ENCODE results near the gene PMPCA.

PMPCA gene

DNA sequence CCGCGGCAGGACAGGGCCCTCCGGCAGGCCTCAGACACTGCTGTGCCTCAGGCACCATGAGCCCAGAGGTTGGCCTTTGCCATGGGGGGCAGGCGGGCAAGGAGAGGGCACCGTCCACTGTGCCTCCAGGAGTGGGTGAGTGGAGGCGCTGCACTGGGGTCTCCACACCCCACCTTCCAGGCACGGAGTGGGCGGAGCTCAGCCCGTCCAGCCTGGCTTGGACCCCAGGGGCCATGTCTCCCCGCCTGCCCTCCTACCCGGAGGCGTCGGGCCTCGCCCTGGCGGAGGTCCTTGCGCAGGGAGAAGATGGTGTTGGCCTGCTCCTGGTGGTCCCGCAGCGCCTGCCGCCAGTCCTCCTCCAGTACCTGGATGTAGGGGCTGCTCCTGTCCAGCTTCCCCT, 40.4 kb upstream of the PMPCA start:
- no peak overlapping the region for H3K27ac Mint-ChIP-seq
- no peaks in the 10 kb centered on the region for H3K27me3 Mint-ChIP-seq
- H3K4me3 Mint-ChIP-seq: no peak overlapping the region
- H3K36me3 Mint-ChIP-seq: no peaks in the 10 kb centered on the region
- H3K4me1 Mint-ChIP-seq (ENCODE audit: low read depth): peaks cover 10% of the 10 kb centered on the region
- H3K9me3 Mint-ChIP-seq (ENCODE audit: low read depth): no peaks in the 10 kb centered on the region

DNA sequence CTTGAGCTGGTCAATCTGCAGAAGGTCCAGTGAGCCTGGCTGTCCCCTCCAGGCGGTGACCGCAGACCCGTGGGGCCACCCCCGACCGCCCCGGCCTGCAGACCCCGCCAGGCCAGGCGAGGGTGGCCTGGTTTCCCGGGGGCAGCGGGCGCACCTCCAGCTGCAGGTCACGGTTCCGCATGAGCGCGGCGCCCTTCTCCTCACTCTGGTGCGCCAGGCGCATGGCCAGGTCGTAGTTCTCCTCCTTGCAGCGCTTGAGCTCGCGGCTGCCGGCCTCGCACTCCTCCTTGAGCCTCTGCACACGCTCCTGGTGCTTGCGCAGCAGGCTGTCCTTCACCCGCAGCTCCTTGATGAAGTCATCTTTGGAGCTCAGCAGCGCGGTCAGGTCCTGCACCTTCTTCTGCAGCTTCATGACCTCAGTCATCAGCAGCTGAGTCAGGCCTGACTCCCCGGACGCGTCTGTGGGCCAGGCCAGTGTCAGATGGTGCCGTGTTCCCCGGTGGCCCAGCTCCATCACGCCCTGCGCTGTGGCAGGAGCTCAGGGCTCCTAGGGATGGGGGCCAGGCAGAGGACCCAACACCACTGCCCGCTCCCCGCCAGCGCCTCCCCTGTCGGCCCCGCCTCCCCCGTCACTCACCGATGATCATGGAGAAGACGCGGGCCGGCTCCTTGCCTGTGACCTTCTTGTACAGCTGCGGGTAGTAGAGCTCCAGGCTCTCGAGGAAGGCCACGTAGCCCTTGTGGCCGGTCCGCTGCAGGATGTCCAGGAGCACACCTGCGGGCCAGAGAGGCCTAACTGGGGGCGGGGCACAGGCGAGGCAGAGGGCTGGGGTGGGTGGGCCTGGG, 39.5 kb upstream of the PMPCA start:
- H3K27me3 Mint-ChIP-seq: no peaks in the 10 kb centered on the region
- H3K4me3 Mint-ChIP-seq: no peak overlapping the region
- no peaks in the 10 kb centered on the region for H3K9me3 Mint-ChIP-seq (ENCODE audit: low read depth)
- H3K36me3 Mint-ChIP-seq: no peaks in the 10 kb centered on the region
- H3K4me1 Mint-ChIP-seq (ENCODE audit: low read depth): peaks cover 8% of the 10 kb centered on the region
- H3K27ac Mint-ChIP-seq: no peak overlapping the region

DNA sequence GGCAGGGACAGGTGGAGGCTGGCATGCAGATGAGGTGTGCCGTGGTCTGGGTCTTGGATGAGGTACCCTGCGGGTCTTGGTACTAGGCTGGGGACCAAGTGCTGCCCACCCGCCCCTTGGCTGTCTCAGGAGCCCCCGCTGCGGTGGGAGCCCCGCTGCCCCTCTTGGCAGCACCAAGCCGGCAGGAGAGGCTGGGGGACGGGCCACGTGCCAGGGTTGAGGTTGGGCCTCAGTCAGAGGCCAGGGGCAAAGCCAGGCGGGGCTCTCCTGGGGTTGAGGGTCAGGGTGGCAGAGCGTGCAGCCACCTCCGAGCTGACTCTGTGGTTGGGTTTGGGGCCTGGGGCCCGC, 39.0 kb upstream of the PMPCA start:
- no peak overlapping the region for H3K27ac Mint-ChIP-seq
- no peak overlapping the region for H3K4me3 Mint-ChIP-seq
- peaks cover 8% of the 10 kb centered on the region for H3K4me1 Mint-ChIP-seq (ENCODE audit: low read depth)
- no peaks in the 10 kb centered on the region for H3K36me3 Mint-ChIP-seq
- no peaks in the 10 kb centered on the region for H3K27me3 Mint-ChIP-seq
- no peaks in the 10 kb centered on the region for H3K9me3 Mint-ChIP-seq (ENCODE audit: low read depth)

DNA sequence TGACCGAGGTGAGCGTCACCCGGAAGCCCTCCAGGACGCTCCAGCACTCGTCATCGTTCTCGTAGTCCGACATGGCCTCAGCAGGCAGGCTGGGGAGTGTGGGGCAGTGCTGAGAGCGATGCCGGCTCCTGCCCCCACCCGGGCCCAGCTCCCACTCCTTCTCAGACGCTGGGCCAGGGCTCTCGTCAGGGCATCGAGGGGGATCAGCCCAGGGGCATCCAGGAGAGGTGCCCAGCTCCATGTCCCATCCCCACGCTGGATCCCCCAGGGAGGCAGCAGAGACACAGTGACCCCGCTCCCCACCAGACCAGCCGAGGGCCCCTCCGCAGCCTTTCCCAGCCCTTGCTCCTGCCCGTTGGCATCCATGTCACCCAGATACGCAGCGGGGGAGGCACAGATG, 38.5 kb upstream of the PMPCA start:
- Mint-ChIP-seq H3K27me3 (no peaks in the 10 kb centered on the region), H3K27ac (no peak overlapping the region), H3K4me3 (no peak overlapping the region), H3K9me3 (ENCODE audit: low read depth) (no peaks in the 10 kb centered on the region), H3K4me1 (ENCODE audit: low read depth) (peaks cover 8% of the 10 kb centered on the region), H3K36me3 (no peaks in the 10 kb centered on the region)

DNA sequence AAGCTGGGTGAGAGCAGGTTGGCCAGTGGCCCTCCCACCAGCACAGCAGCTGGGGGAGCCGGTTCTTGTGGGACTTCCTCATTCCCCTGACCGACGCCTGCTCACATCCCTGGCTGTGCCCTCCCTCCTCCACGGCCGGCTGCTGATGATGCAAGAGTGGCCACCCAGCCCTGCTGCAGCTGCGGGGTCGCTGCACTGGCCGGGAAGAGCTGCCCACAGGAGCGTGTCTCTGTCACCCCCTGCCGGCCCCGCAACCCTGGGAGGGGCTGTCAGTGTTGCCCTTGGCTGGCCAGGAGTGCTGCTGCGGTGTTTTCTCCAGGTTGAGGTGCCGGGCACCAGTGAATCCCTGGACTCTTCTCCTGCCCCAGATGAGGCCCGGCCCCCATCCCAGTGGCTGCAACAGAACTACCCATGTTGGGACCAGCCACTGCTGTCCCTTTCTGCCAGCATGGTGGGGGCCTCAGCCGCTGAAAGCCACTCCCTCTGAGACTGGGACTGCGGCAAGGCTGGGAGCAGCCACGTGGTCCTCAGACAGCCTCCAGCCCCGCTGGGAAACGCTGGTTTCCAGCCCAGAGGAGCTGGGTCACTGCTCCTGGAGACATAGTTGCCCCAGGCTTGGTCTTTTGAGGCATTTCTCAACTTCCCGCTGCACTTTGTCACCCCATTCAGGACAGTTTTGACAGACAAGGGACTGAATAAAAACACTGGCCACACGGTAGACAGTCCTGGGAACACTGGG, 37.7 kb upstream of the PMPCA start:
- H3K27ac Mint-ChIP-seq: no peak overlapping the region
- H3K9me3 Mint-ChIP-seq (ENCODE audit: low read depth): no peaks in the 10 kb centered on the region
- no peaks in the 10 kb centered on the region for H3K27me3 Mint-ChIP-seq
- H3K4me3 Mint-ChIP-seq: peak overlapping the region; percentile 38
- peaks cover 8% of the 10 kb centered on the region for H3K4me1 Mint-ChIP-seq (ENCODE audit: low read depth)
- no peaks in the 10 kb centered on the region for H3K36me3 Mint-ChIP-seq

DNA sequence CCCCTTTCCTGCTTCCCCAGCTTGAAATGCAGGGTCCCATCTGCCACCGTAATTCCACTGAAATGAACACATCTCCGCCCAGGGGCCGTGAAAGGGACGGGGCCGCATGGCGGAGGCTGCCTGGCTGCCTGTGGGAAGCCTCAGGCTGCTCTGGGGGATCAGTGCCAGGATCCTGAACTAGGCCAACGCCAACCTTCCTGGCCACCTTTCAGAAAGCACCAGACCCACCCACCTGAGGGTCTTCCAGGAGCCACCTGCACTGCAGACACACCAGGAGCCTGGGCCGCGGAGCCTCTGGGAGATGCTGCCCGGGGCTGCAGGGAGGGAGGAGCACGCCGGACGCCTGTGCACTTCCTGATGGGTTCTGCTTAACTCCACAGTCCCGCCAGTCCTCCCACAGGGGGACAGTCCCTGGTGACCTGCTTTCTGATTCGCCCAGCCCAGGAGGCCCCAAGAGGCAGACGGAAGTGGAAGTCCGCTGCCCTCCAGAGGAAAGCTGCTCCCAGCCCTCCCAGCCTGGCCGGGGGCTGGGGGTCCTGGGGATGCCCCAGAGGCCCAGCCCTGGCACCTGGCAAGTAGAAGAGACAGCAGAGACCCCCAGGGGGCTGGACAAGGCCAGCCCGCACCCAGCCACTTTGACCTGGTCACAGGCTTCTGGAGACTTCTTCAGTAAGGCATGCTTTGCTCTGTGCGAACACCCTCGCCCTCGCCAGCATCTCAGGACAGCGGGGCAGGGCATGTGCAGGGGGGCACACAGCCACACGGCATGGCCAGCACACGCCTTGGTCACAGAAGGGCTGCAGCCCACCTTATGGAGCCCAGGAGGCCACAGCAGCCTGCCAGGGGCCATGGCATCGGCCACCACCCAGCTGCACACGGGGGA, 36.9 kb upstream of the PMPCA start, which contains the start of gene CARD9:
TSS of gene CARD9 (minus strand) at position 370 of the 883 bp plus-strand sequence. CDS start 1,591 bp downstream, outside the sequence.
- no peaks in the 10 kb centered on the region for H3K9me3 Mint-ChIP-seq (ENCODE audit: low read depth)
- no peaks in the 10 kb centered on the region for H3K27me3 Mint-ChIP-seq
- H3K36me3 Mint-ChIP-seq: no peaks in the 10 kb centered on the region
- H3K4me1 Mint-ChIP-seq (ENCODE audit: low read depth): peaks cover 8% of the 10 kb centered on the region
- peak within 1 kb of the TSS; percentile 38 for H3K4me3 Mint-ChIP-seq
- no peak within 1 kb of the TSS for H3K27ac Mint-ChIP-seq

DNA sequence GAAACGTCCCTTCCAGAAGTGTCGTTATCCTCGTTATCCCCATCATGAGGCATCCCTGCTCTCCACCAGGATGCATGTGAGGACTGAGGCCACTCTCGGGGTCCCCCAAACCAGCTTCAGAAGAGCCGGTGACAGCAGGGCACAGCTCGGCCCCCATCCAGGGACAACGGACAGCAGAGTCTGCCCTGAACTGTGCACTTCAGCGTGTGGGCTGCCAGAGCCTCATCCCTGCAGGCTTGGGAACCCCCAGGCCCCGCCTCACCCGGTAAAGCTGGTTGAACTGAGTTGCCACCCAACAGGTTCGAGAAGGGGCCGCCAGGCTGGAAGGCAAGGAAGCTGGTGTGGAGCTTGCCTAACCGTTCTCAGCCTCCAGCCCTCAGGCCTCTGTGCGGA, 36.3 kb upstream of the PMPCA start:
- no peak overlapping the region for H3K4me3 Mint-ChIP-seq
- no peaks in the 10 kb centered on the region for H3K27me3 Mint-ChIP-seq
- H3K27ac Mint-ChIP-seq: no peak overlapping the region
- peaks cover 8% of the 10 kb centered on the region for H3K4me1 Mint-ChIP-seq (ENCODE audit: low read depth)
- no peaks in the 10 kb centered on the region for H3K9me3 Mint-ChIP-seq (ENCODE audit: low read depth)
- no peaks in the 10 kb centered on the region for H3K36me3 Mint-ChIP-seq

DNA sequence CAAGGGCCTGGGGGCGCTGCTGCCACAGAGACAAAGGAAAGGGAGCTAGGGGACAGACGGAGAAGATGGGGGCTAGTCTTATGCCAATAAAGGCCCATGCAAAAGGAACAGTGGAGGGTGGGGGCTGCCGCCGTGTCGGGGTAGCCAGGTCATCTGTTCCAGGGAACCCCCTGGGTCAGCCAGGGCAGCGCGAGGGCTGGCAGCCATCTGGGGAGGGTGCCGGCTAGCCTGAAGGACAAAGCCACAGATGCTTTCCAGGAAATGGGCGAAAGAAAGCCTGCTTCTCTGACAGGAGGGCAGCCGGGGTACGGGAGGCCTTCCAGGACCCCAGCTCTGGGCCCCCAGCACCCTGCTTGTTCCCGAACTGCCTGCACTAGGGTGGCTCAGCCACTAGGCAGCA, 35.4 kb upstream of the PMPCA start:
- no peak overlapping the region for H3K4me3 Mint-ChIP-seq
- no peaks in the 10 kb centered on the region for H3K36me3 Mint-ChIP-seq
- peaks cover 8% of the 10 kb centered on the region for H3K4me1 Mint-ChIP-seq (ENCODE audit: low read depth)
- no peak overlapping the region for H3K27ac Mint-ChIP-seq
- no peaks in the 10 kb centered on the region for H3K27me3 Mint-ChIP-seq
- H3K9me3 Mint-ChIP-seq (ENCODE audit: low read depth): no peaks in the 10 kb centered on the region

DNA sequence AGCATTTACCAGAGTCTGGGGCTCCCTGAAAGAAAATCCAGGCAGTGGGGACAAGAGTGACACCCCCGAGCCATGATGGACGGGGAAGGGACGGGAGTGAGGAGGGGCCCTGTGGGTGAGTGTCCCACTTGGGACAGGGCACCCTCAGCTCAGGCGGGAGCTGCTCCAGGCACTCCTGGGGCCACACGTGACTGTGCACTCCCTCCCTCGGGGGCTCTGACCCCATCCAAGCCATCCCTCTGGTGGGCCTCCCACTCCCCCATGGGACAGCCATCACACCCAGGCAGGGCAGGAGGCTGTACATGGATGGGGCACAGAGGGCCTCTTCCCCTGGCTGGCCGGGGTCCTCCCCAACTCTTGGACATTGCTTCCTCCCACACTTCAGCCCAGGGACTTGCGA, 34.0 kb upstream of the PMPCA start:
- H3K27ac Mint-ChIP-seq: no peak overlapping the region
- H3K36me3 Mint-ChIP-seq: no peaks in the 10 kb centered on the region
- no peaks in the 10 kb centered on the region for H3K27me3 Mint-ChIP-seq
- no peak overlapping the region for H3K4me3 Mint-ChIP-seq
- H3K9me3 Mint-ChIP-seq (ENCODE audit: low read depth): no peaks in the 10 kb centered on the region
- H3K4me1 Mint-ChIP-seq (ENCODE audit: low read depth): peaks cover 8% of the 10 kb centered on the region

DNA sequence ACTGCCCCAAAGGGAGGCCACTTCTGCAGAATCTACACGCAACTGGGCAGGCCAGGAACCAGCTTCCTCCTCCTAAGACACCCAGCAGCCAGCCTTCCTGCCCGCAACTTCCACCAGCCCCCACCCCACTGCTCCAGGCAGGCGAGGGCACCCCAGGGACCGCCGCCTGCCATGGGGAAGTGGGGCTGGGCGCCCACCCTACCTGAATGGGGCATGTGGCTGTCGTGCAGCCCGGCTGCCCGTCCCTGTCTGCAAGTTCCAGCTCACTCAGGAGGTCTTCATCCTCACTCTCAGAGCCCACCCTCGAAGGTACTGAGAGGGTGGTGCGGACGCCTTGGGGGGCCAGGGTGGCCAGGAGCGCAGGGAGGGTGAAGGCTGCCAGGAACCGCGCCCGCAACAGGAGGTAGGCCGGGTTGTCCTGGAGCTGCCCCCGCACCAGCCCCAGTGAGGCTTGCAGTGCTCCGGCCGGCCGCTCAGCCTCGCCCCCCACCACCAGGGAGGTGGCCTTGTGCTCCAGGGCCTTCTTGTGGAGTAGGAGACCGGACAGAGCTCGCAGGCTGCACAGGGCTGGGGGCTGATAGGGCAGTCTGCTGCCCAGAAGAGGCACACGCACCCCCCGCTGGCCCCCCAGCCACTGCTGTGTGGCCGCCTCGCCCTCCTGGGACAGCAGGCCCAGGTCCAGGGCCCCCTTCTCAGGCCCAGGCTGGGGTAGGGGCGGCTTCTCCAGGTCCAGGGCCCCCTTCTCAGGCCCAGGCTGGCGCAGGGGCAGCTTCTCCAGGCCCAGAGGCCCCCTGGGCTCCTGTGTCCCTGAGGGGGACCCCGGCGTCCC, 32.9 kb upstream of the PMPCA start:
- Mint-ChIP-seq H3K36me3 (no peaks in the 10 kb centered on the region), H3K27me3 (no peaks in the 10 kb centered on the region), H3K4me1 (ENCODE audit: low read depth) (peaks cover 8% of the 10 kb centered on the region), H3K4me3 (no peak overlapping the region), H3K27ac (no peak overlapping the region), H3K9me3 (ENCODE audit: low read depth) (no peaks in the 10 kb centered on the region)

DNA sequence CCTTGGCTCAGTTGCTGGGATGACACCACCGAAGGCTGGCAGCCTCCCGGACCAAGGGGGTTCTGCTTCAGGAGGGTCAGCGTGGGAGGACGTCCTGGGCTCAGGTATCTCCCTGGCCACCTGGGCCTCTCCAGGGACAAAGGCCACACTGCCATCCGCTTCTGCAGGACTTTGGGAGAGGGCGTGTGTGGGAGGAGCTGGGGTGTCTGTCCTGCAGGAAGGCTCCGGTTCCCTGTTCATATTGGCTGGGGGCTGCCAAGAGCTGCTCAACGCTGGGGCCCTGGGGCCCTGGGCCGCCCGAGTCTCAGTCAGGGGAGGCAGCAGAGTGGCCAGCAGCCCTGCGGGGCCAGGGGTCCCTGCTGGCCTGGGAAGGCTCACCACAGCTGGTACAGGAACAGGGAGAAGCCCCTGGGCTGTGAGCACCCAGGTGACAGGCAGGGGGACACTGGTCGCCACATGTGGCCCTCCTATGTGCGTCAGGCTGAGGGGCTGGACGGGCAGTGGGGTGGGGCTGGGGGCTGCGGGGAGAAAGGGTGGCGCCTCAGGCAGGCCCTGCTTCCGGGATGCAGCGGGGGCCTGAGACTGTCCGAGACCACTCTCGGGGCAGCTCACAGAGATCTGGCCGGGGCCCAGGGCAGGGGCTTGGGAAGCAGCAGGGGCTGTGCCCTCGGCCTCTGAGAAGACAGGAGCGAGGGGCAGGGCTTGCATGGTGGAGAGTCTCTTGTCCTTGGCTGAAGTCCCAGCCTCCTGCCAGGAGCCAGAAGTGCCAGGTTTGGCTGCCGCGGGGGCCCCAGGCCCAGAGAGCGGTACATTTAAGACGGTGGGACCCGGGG, 32.1 kb upstream of the PMPCA start:
- Mint-ChIP-seq H3K4me3 (no peak overlapping the region), H3K36me3 (no peaks in the 10 kb centered on the region), H3K4me1 (ENCODE audit: low read depth) (peaks cover 4% of the 10 kb centered on the region), H3K9me3 (ENCODE audit: low read depth) (no peaks in the 10 kb centered on the region), H3K27me3 (no peaks in the 10 kb centered on the region), H3K27ac (no peak overlapping the region)

DNA sequence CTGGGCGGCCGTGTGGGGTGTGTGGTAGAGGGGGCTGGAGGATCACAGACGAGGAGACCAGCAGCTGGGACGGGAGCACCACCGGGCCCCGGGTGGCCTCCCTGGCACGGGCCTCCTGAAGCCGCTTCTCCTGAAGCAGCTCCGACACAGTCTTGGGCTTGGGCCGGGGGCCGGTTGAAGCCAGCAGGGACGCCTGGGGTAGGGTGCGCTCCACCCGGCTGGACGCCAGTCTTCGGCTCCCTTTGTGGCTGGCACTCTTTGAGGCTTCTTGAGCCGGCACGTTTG, 31.5 kb upstream of the PMPCA start:
- Mint-ChIP-seq H3K27me3 (no peaks in the 10 kb centered on the region), H3K4me3 (no peak overlapping the region), H3K9me3 (ENCODE audit: low read depth) (no peaks in the 10 kb centered on the region), H3K36me3 (peaks cover 2% of the 10 kb centered on the region), H3K27ac (no peak overlapping the region), H3K4me1 (ENCODE audit: low read depth) (peaks cover 4% of the 10 kb centered on the region)

DNA sequence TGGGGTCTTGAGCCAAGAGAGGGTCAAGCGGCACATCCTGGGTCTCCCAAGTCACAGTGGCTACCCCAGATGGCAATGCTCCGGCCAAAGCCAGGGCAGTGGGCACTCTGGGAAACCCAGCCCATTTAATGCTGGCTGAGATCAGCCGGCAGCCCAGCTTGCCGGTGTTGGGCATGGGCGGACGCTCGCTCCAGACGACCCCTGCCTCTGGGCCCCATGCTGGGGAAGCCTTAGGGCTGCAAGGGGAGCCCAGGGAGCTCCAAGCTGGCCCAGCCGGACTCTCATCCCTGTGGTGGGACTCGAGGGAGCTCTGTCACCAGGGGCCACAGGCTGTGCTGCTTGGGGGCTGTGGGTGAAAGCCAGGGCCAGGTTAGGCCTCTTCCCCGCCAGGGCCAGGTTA, 31.1 kb upstream of the PMPCA start:
- H3K4me3 Mint-ChIP-seq: no peak overlapping the region
- peaks cover 3% of the 10 kb centered on the region for H3K4me1 Mint-ChIP-seq (ENCODE audit: low read depth)
- H3K27me3 Mint-ChIP-seq: no peaks in the 10 kb centered on the region
- H3K27ac Mint-ChIP-seq: no peak overlapping the region
- H3K36me3 Mint-ChIP-seq: peaks cover 2% of the 10 kb centered on the region
- no peaks in the 10 kb centered on the region for H3K9me3 Mint-ChIP-seq (ENCODE audit: low read depth)

DNA sequence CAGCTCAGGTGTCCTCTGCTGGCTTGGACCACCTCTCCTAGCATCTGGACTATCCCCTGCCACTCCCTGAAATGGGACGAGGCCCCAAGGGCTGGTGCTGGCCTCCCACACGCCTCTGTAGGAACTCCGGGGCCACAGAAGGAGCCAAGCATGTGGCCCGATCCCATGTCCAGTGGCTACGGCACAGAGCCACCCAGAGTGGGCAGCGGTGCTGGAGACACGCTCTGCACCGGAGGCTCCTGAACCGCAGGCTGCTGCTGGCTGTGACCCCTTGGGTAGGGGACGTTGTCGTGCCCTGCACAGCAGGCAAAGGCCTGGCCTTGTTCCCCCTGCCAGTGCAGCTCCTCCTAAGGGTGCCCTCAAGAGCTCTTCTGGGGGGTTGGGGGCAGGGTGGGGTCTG, 30.6 kb upstream of the PMPCA start:
- Mint-ChIP-seq H3K4me1 (ENCODE audit: low read depth) (peaks cover 4% of the 10 kb centered on the region), H3K27ac (no peak overlapping the region), H3K4me3 (no peak overlapping the region), H3K9me3 (ENCODE audit: low read depth) (no peaks in the 10 kb centered on the region), H3K27me3 (no peaks in the 10 kb centered on the region), H3K36me3 (peaks cover 7% of the 10 kb centered on the region)

Data from activated naive CD8-positive, alpha-beta T cell (primary cell).